ENCODE measurements around the gene GMPPA.

The GMPPA gene

DNA sequence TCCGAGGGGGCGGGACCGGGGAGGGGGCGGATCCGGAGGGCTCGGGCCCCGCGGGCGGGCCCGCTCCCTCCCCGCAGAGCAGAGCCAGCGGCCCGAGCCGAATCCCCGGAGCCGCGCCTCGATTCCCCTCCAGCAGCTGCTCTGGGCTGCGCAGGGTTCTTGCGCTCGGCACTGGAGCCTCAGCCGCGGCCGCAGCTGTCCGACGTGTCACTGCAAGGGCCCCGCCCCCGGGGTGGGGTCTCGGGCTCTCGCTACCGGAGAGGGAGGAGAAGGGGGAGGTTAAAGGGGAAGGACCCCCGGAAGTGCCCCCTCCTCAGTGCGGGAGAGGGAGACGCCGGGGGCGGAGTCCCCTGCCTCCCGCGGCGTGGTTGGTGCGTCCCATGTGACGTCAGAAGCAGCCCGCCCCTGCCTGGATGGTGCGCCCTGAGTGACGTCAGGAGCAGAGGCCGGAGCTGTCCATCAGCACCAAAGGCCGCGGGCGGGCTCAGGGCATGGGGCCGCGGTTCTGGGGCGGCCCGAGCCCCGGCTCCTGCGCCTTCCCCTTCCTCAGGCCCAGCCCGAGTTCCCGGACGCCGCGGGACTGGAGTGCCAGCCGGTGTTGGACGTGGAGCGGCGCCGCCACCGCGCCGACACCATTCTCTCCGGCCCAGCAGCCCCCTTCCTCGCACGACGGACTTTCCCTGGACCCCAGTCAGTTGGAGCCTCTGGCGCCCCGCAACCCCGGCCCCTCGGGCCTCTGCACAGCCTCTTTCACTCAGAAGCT lies 45.1 kb downstream of the GMPPA start, which contains the start of the genes CHPF and TMEM198:
CHPF (minus strand) TSS at position 214 of the 763 bp plus-strand sequence. CDS start 271 bp downstream, outside the sequence.
TMEM198 (plus strand) TSS at position 433 of the 763 bp plus-strand sequence. CDS start 700 bp downstream, outside the sequence.
- TF ChIP-seq, protein P1, sequence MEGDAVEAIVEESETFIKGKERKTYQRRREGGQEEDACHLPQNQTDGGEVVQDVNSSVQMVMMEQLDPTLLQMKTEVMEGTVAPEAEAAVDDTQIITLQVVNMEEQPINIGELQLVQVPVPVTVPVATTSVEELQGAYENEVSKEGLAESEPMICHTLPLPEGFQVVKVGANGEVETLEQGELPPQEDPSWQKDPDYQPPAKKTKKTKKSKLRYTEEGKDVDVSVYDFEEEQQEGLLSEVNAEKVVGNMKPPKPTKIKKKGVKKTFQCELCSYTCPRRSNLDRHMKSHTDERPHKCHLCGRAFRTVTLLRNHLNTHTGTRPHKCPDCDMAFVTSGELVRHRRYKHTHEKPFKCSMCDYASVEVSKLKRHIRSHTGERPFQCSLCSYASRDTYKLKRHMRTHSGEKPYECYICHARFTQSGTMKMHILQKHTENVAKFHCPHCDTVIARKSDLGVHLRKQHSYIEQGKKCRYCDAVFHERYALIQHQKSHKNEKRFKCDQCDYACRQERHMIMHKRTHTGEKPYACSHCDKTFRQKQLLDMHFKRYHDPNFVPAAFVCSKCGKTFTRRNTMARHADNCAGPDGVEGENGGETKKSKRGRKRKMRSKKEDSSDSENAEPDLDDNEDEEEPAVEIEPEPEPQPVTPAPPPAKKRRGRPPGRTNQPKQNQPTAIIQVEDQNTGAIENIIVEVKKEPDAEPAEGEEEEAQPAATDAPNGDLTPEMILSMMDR (IDR thresholded peaks at IDR 0.05) = no peak

DNA sequence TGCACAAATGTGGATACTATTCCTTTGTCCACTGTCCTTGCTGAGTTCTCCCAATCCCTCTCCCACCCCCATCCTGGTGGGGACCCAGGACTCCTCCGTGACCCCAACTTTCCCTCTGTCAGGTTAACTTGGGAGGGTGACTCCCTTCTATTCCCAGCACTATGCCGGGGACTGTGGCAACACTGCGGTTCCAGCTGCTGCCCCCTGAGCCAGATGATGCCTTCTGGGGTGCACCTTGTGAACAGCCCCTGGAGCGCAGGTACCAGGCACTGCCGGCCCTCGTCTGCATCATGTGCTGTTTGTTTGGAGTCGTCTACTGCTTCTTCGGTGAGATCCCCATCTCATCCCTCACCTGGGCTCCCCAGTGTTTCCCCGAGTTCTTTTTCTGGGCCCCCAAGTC lies 45.9 kb downstream of the GMPPA start:
- TF ChIP-seq, protein P1 (IDR thresholded peaks at IDR 0.05) = no peak

DNA sequence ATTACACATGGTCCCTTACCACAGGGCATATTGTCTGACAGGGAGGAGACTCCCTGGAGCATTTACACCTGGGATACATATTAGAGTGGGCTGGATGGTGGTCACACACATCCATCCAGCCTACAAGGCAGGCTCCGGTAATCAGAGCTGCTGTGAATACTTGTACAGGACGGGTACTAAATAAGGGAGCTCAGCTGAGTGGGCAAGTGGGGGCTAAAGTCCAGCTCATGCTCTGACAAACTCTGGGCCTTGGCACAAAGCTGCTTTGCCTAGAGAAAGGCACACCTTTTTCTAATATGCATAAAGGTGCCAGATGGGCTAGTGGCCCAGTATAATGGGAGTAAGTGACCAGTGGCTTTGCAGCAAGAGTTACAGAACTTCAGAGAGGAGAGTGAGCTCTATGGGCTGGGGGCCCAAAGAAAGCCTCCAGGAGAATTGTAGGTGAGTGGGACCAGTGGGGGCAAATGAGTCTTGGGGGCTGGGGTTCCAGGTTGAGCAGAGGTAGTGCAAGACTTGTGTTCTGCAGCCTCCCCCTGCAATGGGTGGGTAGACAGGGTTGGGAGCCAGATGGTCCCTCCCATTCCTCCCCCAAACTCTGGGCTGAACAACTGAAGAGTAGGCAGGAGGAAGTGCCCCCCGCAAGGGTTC lies 46.7 kb downstream of the GMPPA start:
- TF ChIP-seq, protein P1 (IDR thresholded peaks at IDR 0.05) = no peak

DNA sequence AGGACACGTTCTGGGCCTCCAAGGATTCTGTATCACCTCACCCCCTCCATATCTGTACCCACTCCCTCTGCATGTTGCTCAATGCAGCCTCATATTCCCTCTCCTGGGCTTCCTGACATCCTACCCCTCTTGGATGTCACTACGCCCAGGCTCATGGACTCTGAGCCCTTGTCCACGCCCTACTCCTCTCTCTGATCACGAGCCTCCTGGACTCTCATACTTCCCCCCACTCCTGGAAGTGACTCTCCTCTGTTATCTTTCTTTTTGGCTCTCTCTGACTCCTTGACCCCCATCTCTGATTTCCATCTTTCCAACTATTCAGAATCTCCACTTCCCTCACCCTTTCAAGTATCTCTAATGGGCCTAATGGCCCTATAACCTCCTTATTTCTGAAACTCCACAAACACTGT lies 47.3 kb downstream of the GMPPA start:
- TF ChIP-seq, protein P1 (IDR thresholded peaks at IDR 0.05) = no peak

DNA sequence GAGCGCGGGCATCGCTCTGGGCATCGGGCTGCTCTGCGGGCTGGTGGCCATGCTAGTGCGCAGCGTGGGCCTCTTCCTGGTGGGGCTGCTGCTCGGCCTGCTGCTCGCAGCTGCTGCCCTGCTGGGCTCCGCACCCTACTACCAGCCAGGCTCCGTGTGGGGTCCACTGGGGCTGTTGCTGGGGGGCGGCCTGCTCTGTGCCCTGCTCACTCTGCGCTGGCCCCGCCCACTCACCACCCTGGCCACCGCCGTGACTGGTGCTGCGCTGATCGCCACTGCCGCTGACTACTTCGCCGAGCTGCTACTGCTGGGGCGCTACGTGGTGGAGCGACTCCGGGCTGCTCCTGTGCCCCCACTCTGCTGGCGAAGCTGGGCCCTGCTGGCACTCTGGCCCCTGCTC lies 48.9 kb downstream of the GMPPA start:
- TF ChIP-seq, protein P1 (IDR thresholded peaks at IDR 0.05) = no peak

DNA sequence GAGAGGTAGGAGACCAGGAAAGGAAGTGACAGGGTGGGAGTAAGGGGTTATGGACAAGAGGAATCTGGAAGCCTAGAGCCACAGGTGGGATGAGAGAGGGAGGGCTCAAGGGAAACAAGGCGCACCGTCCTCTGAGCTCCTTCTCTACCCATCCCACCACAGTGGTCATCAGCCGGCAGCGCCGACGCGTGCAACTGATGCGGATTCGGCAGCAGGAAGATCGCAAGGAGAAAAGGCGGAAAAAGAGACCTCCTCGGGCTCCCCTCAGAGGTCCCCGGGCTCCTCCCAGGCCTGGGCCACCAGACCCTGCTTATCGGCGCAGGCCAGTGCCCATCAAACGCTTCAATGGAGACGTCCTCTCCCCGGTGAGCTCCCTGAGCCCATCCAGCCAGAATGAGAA lies 50.3 kb downstream of the GMPPA start:
- TF ChIP-seq, protein P1 (IDR thresholded peaks at IDR 0.05) = no peak

DNA sequence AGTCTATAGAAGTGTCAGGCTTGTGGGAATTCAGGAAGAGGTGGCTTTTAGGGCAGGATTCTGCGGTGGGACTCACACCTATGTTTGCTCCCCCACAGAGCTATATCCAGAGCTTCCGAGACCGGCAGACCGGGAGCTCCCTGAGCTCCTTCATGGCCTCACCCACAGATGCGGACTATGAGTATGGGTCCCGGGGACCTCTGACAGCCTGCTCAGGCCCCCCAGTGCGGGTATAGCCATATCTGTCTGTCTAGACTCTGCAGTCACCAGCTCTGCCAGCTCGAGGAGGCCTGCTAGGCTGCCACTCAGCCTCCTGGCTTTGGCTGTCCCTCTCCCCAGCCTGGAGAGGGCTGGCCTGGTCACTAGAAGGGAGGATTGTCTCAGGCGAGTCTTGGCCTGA lies 50.9 kb downstream of the GMPPA start:
- TF ChIP-seq, protein P1 (IDR thresholded peaks at IDR 0.05) = no peak

All from LNCAP (cell line).